Naive thymus-derived CD8-positive, alpha-beta T cell (primary cell): ENCODE data around the gene DPP6. TPM values are rescaled to one million over a fixed set of nuclear protein-coding genes. Genes with fewer than 3 reads are reported as not detected.

Source experiments
- ATAC-seq, 2 donors: fragments of 150-1000 bp; cut with Tn5 transposase in 1 of 2; sonication (Bioruptor Pico), chemical (Tn5 transposase) in 1 of 2; 1 replicate in 1 of 2; 2 replicates in 1 of 2; pipeline ENCODE4 v1.10.0; 2021; ENCODE audit warnings: mild to moderate bottlenecking in 2 of 2, moderate library complexity in 2 of 2
- POLR2A ChIA-PET: fragments of 350-600 bp; sonication (Branson Sonifier 250); formaldehyde crosslinking; loops from one replicate; lab custom pipeline; 2021; ENCODE audit warnings: antibody characterized with exemption; lab: Charles Lee
- DNase-seq, 10 donors: peaks; one replicate each; pipeline versions ENCODE4 v3.0.0 to v3.0.0-alpha.2; 2020 to 2022
- H3K27ac Mint-ChIP-seq, 10 donors: one replicate each; pipeline ENCODE4 v1.8.0; 2020 to 2022; ENCODE audit warnings: mild to moderate bottlenecking in 10 of 10, mixed read lengths in 10 of 10, moderate library complexity in 4 of 10, inconsistent platforms in 1 of 10
- H3K27me3 Mint-ChIP-seq, 5 donors: one replicate each; pipeline ENCODE4 v1.8.0; 2021 to 2022; ENCODE audit warnings: mixed read lengths in 5 of 5
- H3K36me3 Mint-ChIP-seq, 3 donors: one replicate each; pipeline ENCODE4 v1.8.0; 2020 to 2022; ENCODE audit warnings: mixed read lengths in 3 of 3, mild to moderate bottlenecking in 2 of 3, inconsistent platforms in 1 of 3
- H3K4me1 Mint-ChIP-seq, 4 donors: one replicate each; pipeline ENCODE4 v1.8.0; 2021 to 2022; ENCODE audit warnings: mixed read lengths in 4 of 4
- H3K4me3 Mint-ChIP-seq, 10 donors: one replicate each; pipeline ENCODE4 v1.8.0; 2020 to 2022; ENCODE audit warnings: mild to moderate bottlenecking in 10 of 10, mixed read lengths in 10 of 10, moderate library complexity in 6 of 10, inconsistent platforms in 1 of 10
- H3K9me3 Mint-ChIP-seq, 9 donors: one replicate each; pipeline ENCODE4 v1.8.0; 2020 to 2022; ENCODE audit warnings: mixed read lengths in 9 of 9, mild to moderate bottlenecking in 3 of 9, inconsistent platforms in 1 of 9, moderate library complexity in 1 of 9
- polyA plus RNA-seq, 3 donors: library from polyadenylated mRNA; unstranded; fragments of 300-500 nt; fragmentation: Illumina TruSeq; gene quantifications; one replicate each; pipeline ENCODE4 v1.2.3, GENCODE V29; 2021
- total RNA-seq, 8 experiments: library from RNA in 2 of 8; stranded (reverse) in 2 of 8; gene quantifications; one replicate each; pipeline ENCODE4 v1.2.3 and lab custom pipeline; 2021 to 2026

Gene DPP6
- total and polyA plus RNA-seq, 5 experiments from 2014 or later = not detected

GRCh38 chr7:154425271-154425670, 373.1 kb downstream of the DPP6 start:
- no peak for DNase-seq

GRCh38 chr7:154426778-154427177, 374.6 kb downstream of the DPP6 start:
- no peak overlapping the region for H3K27ac Mint-ChIP-seq
- DNase-seq = no peak
- H3K9me3 Mint-ChIP-seq = peaks cover 0 to 23% (median 2%) of the 10 kb centered on the region in 9 donors
- POLR2A ChIA-PET = no interaction called here
- no peaks in the 10 kb centered on the region for H3K27me3 Mint-ChIP-seq
- no peak for ATAC-seq
- no peak overlapping the region for H3K4me3 Mint-ChIP-seq
- H3K4me1 Mint-ChIP-seq = no peaks in the 10 kb centered on the region
- no peaks in the 10 kb centered on the region for H3K36me3 Mint-ChIP-seq

More at GRCh38 chr7:154425271-154425670, 373.1 kb downstream of the DPP6 start:
- no peak for ATAC-seq
- Mint-ChIP-seq H3K27me3 (no peaks in the 10 kb centered on the region), H3K9me3 (peaks cover 0 to 29% (median 3%) of the 10 kb centered on the region in 9 donors), H3K4me3 (no peak overlapping the region), H3K4me1 (no peaks in the 10 kb centered on the region), H3K36me3 (no peaks in the 10 kb centered on the region), H3K27ac (no peak overlapping the region)
- POLR2A ChIA-PET = no interaction called here

DNA sequence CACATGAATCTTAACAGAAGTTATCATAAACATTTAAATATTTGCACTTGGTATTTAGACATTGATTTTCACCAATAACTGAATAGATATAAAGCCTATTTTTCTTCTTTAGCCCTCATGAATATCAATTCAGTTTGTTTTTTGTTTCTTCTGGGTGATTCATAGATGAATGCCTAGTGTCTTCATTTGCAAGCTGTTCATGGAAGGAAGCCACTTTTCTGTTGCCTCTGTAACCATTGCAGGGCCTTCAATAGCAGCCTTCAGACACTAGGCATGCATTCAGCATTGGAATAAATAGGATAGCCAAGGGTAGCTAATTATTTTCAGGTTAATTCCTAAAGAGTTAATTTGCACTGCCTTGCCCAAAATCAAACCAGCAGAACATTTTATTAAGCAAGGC, 375.3 kb downstream of the DPP6 start:
- Mint-ChIP-seq H3K9me3 (peaks cover 0 to 21% (median 3%) of the 10 kb centered on the region in 9 donors), H3K4me3 (no peak overlapping the region), H3K27me3 (no peaks in the 10 kb centered on the region), H3K4me1 (no peaks in the 10 kb centered on the region), H3K27ac (no peak overlapping the region), H3K36me3 (no peaks in the 10 kb centered on the region)
- POLR2A ChIA-PET = no interaction called here
- no peak for ATAC-seq
- DNase-seq = no peak

DNA sequence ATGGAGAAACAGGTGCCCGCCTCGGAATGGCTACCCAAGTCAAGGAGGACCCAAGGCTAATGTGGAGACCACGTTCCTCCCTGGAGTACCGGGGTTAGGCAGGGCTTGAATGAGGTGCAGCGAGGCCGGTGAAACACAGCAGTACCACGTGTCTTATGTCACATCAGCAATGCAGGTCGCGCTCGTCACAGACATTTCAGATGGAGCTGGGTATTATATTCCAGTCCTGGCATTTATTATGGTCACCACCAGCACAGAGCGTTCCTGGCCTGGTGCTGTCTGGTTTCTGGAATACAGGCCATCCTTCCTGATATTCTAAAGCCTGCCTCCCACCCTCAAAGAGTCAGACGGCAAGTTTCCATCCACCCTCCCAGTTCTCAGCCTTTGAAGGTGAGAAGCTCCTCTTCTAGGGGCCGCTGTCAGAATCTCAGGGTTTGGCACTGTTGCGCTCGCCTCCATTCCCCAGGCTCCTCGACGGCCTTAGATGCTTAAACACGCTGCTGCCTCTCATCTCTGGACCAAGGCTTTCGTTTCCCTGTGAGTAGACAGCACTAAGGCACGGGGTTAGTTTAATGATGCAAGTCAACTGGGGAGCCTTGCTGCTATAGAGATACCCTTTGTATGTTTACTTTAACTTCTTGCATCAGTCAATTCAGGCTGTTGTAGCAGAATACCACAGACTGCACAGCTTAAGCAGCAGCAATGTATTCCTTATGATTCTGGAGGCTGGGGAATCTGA, 377.6 kb downstream of the DPP6 start:
- Mint-ChIP-seq H3K4me1 (no peaks in the 10 kb centered on the region), H3K27me3 (peaks cover 0 to 9% (median 0%) of the 10 kb centered on the region in 5 donors)
- POLR2A ChIA-PET = no interaction called here

GRCh38 chr7:154430640-154431039, 378.4 kb downstream of the DPP6 start:
- Mint-ChIP-seq H3K4me1 (no peaks in the 10 kb centered on the region), H3K27ac (no peak overlapping the region), H3K36me3 (no peaks in the 10 kb centered on the region), H3K4me3 (no peak overlapping the region), H3K27me3 (peaks cover 0 to 9% (median 0%) of the 10 kb centered on the region in 5 donors), H3K9me3 (peaks cover 0 to 18% (median 5%) of the 10 kb centered on the region in 9 donors)
- ATAC-seq (no peak), DNase-seq (no peak)
- POLR2A ChIA-PET = no interaction called here

More for the DNA sequence above, 377.6 kb downstream of the DPP6 start:
- Mint-ChIP-seq H3K27ac (no peak overlapping the region), H3K9me3 (peaks cover 0 to 21% (median 6%) of the 10 kb centered on the region in 9 donors), H3K36me3 (no peaks in the 10 kb centered on the region), H3K4me3 (no peak overlapping the region)
- DNase-seq = no peak
- no peak for ATAC-seq

DNA sequence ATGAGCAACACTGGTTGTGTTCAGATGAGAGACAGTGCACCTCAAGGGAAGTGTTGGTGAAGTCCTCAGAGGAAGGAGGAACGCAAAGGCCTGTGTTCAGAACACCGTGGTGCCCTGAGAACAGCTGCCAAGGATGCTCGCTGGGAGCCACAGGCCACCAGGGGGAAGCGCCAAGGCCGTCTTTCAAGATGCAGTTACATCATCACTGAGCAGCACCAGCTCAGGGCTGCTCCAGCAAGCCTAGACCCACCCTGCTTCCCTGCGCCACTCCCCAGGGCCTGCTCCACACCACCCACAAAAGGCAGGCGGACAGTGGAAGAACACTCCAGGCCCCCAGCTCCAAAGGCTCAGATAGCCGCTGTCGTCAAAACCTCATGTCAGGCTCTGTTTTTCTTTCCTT, 378.8 kb downstream of the DPP6 start:
- Mint-ChIP-seq H3K4me1 (no peaks in the 10 kb centered on the region), H3K27me3 (peaks cover 0 to 9% (median 0%) of the 10 kb centered on the region in 5 donors), H3K36me3 (no peaks in the 10 kb centered on the region), H3K9me3 (peaks cover 0 to 18% (median 5%) of the 10 kb centered on the region in 9 donors), H3K4me3 (no peak overlapping the region), H3K27ac (no peak overlapping the region)
- ATAC-seq (no peak), DNase-seq (no peak)
- POLR2A ChIA-PET = no interaction called here

- no peak overlapping the region for H3K4me3 Mint-ChIP-seq
- DNase-seq (no peak), ATAC-seq (no peak)
- H3K9me3 Mint-ChIP-seq = peaks cover 0 to 17% (median 5%) of the 10 kb centered on the region in 9 donors
- H3K27ac Mint-ChIP-seq = no peak overlapping the region
- H3K4me1 Mint-ChIP-seq = no peaks in the 10 kb centered on the region
- H3K36me3 Mint-ChIP-seq = no peaks in the 10 kb centered on the region
- H3K27me3 Mint-ChIP-seq = peaks cover 0 to 9% (median 3%) of the 10 kb centered on the region in 5 donors
- POLR2A ChIA-PET = no interaction called here
These were observed 381.7 kb downstream of the DPP6 start for GRCh38 chr7:154433632-154434598.

GRCh38 chr7:154436560-154436959, 384.4 kb downstream of the DPP6 start:
- Mint-ChIP-seq H3K9me3 (peaks cover 0 to 17% (median 3%) of the 10 kb centered on the region in 9 donors), H3K4me1 (no peaks in the 10 kb centered on the region), H3K27me3 (peaks cover 0 to 9% (median 3%) of the 10 kb centered on the region in 5 donors), H3K36me3 (no peaks in the 10 kb centered on the region), H3K27ac (no peak overlapping the region), H3K4me3 (no peak overlapping the region)
- POLR2A ChIA-PET = no interaction called here
- no peak for ATAC-seq
- no peak for DNase-seq

DNA sequence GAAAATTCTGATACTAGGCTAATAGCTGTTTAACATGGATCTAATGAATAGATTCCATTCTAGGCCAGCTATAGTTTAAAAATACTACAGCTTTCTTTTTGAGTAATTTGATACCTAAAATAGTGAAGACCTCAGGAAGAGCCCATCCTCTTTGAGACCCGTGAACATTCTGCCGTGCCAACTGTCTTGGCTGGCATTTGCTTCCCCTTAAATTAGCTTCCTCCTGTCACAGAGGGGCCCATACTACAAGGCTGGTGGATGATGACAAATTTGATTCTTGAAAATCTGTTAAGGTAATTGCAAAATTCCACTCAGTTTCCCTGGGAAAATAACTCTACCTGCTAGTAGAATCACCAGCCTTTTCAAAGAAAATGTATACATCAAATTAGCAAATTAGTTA, 385.0 kb downstream of the DPP6 start:
- no peak for DNase-seq
- Mint-ChIP-seq H3K27ac (no peak overlapping the region), H3K27me3 (peaks cover 0 to 9% (median 3%) of the 10 kb centered on the region in 5 donors), H3K4me3 (no peak overlapping the region), H3K36me3 (no peaks in the 10 kb centered on the region), H3K4me1 (no peaks in the 10 kb centered on the region), H3K9me3 (peaks cover 0 to 17% (median 4%) of the 10 kb centered on the region in 9 donors)
- ATAC-seq = no peak
- POLR2A ChIA-PET = no interaction called here

DNA sequence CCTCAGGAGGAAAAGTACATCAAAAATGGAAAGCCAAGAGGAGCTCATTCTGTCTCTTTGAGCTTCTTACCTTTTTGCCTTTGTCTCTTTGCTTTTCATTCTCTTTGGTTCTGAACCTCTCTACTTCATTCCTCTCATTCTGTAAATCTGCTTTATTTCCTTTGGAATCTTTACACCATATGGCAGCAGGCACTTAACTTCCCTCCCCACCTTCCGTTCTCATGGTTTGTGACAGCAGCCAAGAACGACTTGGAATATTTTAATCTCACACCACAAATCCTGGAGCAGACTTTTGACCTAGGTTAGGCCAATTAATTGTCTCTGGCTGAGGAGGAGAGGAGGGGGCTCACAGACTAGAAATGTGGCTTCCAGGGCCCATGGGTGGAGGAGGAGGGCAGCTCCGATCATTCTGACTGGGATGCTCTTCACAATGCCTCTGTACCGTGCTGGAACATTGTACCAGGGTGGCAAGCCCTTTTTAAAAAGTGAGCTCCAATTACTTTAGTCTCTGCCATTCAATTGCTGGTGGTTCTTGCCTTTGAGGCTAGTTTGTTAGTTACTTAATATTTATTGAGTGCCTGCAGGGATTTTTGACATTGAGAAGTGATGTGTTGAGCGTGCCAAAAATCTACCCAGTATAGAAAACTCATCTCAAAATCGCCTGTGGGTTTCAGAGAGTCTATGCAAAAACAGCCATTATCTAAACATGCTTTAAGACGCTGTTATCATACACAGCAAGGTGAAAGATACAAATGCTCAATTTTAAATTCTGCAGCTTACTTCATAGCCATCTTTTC, 386.6 kb downstream of the DPP6 start:
- peaks cover 0 to 9% (median 4%) of the 10 kb centered on the region in 5 donors for H3K27me3 Mint-ChIP-seq
- ATAC-seq = no peak
- no peak overlapping the region for H3K4me3 Mint-ChIP-seq
- POLR2A ChIA-PET = no interaction called here
- no peak overlapping the region for H3K27ac Mint-ChIP-seq
- no peaks in the 10 kb centered on the region for H3K4me1 Mint-ChIP-seq
- H3K9me3 Mint-ChIP-seq = peaks cover 0 to 27% (median 5%) of the 10 kb centered on the region in 9 donors
- H3K36me3 Mint-ChIP-seq = no peaks in the 10 kb centered on the region
- no peak for DNase-seq

DNA sequence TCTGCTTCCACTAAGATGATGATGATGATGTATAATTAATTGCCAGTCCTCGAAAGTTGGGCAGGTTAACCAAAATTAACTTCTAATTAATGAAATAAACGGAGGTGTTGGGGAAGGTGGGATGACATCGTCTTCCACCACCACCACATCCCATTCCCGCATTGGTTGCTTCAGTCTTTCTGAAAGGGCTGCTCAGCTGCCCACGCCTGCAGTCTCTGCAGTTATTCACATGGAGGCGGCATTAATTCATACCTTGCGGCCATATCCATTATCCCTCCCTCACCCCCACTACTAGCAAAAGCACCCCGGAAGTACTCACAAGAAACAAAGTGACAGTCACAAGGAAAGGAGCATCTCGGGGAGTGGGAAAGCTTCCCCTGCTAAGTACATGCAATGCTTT, 387.9 kb downstream of the DPP6 start:
- Mint-ChIP-seq H3K27me3 (peaks cover 0 to 6% (median 2%) of the 10 kb centered on the region in 5 donors), H3K9me3 (peaks cover 0 to 19% (median 2%) of the 10 kb centered on the region in 9 donors), H3K36me3 (no peaks in the 10 kb centered on the region), H3K27ac (no peak overlapping the region), H3K4me3 (no peak overlapping the region), H3K4me1 (no peaks in the 10 kb centered on the region)
- POLR2A ChIA-PET = no interaction called here
- no peak for ATAC-seq
- DNase-seq = no peak

- H3K27me3 Mint-ChIP-seq = peaks cover 0 to 6% (median 2%) of the 10 kb centered on the region in 5 donors
- H3K27ac Mint-ChIP-seq = no peak overlapping the region
- ATAC-seq (no peak), DNase-seq (no peak)
- no peak overlapping the region for H3K4me3 Mint-ChIP-seq
- no peaks in the 10 kb centered on the region for H3K36me3 Mint-ChIP-seq
- H3K4me1 Mint-ChIP-seq = no peaks in the 10 kb centered on the region
- peaks cover 0 to 24% (median 2%) of the 10 kb centered on the region in 9 donors for H3K9me3 Mint-ChIP-seq
- POLR2A ChIA-PET = no interaction called here
These were observed 388.5 kb downstream of the DPP6 start for GRCh38 chr7:154440651-154441050.
